HG02938 (cell line): ENCODE measurements around the gene KLHL40.

ENCODE experiments used
- ATAC-seq: cut with Tn5 transposase; IDR thresholded peaks from one replicate; pipeline ENCODE4 v1.9.1; 2021; ENCODE audit warnings: mild to moderate bottlenecking, moderate library complexity; ENCODE audit not compliant: unreplicated experiment

The KLHL40 gene

GRCh38 chr3:42688487-42689420 lies 3.4 kb downstream of the KLHL40 start:
- ATAC-seq, result no peak

GRCh38 chr3:42689421-42690014 lies 4.2 kb downstream of the KLHL40 start:
- no peak for ATAC-seq

GRCh38 chr3:42690191-42690590 lies 4.9 kb downstream of the KLHL40 start:
- ATAC-seq, result no peak

- ATAC-seq, result no peak
Observed at GRCh38 chr3:42690766-42691680, 5.7 kb downstream of the KLHL40 start.

GRCh38 chr3:42691816-42692666 lies 6.7 kb downstream of the KLHL40 start:
- ATAC-seq, result no peak

GRCh38 chr3:42692667-42693529 lies 7.6 kb downstream of the KLHL40 start:
- ATAC-seq, result no peak

GRCh38 chr3:42693530-42693930 lies 8.2 kb downstream of the KLHL40 start:
- ATAC-seq, result no peak

- no peak for ATAC-seq
Observed at GRCh38 chr3:42694366-42694765, 9.0 kb downstream of the KLHL40 start.

GRCh38 chr3:42696356-42697288 lies 11.3 kb downstream of the KLHL40 start:
- no peak for ATAC-seq

GRCh38 chr3:42697289-42698051 lies 12.1 kb downstream of the KLHL40 start:
- no peak for ATAC-seq

GRCh38 chr3:42698216-42698910 lies 13.0 kb downstream of the KLHL40 start:
- no peak for ATAC-seq

- ATAC-seq, result no peak
Observed at GRCh38 chr3:42698911-42699230, 13.5 kb downstream of the KLHL40 start.

GRCh38 chr3:42699511-42699971 lies 14.2 kb downstream of the KLHL40 start:
- no peak for ATAC-seq

GRCh38 chr3:42700366-42701288 lies 15.3 kb downstream of the KLHL40 start:
- ATAC-seq, result no peak

GRCh38 chr3:42701371-42702065 lies 16.2 kb downstream of the KLHL40 start:
- ATAC-seq, result no peak
